ENCODE data around the gene LGR4.

DNA sequence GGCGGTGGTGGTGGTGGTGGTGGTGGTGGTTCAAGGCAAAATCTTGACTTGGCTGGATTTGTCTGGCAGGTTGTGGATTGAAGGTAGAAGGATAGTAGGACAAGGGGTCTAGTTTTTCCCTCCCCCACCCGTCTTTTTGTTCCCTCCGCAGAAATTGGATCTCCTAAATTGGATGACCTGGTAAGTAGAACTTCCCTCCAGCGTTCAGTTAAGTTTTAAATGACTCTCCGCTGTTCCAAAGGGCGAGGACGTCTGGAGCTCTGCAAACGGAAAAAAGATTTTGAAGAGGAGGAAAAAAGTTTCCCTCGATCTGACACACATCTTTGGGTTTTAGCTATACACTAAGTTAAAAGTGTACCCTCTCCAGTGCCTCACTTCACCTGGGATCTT lies 422 bp upstream of the LGR4 start:
- TF ChIP-seq, protein P1, sequence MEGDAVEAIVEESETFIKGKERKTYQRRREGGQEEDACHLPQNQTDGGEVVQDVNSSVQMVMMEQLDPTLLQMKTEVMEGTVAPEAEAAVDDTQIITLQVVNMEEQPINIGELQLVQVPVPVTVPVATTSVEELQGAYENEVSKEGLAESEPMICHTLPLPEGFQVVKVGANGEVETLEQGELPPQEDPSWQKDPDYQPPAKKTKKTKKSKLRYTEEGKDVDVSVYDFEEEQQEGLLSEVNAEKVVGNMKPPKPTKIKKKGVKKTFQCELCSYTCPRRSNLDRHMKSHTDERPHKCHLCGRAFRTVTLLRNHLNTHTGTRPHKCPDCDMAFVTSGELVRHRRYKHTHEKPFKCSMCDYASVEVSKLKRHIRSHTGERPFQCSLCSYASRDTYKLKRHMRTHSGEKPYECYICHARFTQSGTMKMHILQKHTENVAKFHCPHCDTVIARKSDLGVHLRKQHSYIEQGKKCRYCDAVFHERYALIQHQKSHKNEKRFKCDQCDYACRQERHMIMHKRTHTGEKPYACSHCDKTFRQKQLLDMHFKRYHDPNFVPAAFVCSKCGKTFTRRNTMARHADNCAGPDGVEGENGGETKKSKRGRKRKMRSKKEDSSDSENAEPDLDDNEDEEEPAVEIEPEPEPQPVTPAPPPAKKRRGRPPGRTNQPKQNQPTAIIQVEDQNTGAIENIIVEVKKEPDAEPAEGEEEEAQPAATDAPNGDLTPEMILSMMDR (IDR thresholded peaks at IDR 0.05): no peak
- no peak for TF ChIP-seq POLR2AphosphoS5 (IDR thresholded peaks at IDR 0.05)
- no peak for TF ChIP-seq POLR2A (IDR thresholded peaks at IDR 0.05)
